ENCODE results near the gene MDM2.

Gene MDM2

GRCh38 chr12:68893201-68893600, 85.2 kb downstream of the MDM2 start:
- no peak for TF ChIP-seq CTCF (IDR thresholded peaks at IDR 0.05; ENCODE audit: control insufficient read depth, extremely low read depth, insufficient read depth)
- no peak for DNase-seq (ENCODE audit: low read depth)
- no peak overlapping the region for H3K4me3 ChIP-seq (ENCODE audit: low read depth, low read length)

- no peak overlapping the region for H3K4me3 ChIP-seq (ENCODE audit: low read depth, low read length)
- no peak for TF ChIP-seq CTCF (IDR thresholded peaks at IDR 0.05; ENCODE audit: control insufficient read depth, extremely low read depth, insufficient read depth)
- no peak for DNase-seq (ENCODE audit: low read depth)
Measured at GRCh38 chr12:68893741-68894140, 85.8 kb downstream of the MDM2 start.

GRCh38 chr12:68894276-68894855, 86.4 kb downstream of the MDM2 start:
- TF ChIP-seq CTCF (IDR thresholded peaks at IDR 0.05; ENCODE audit: control insufficient read depth, extremely low read depth, insufficient read depth) = no peak

GRCh38 chr12:68896881-68897540, 89.0 kb downstream of the MDM2 start:
- TF ChIP-seq CTCF (IDR thresholded peaks at IDR 0.05; ENCODE audit: control insufficient read depth, extremely low read depth, insufficient read depth) = no peak
- DNase-seq (ENCODE audit: low read depth) = no peak
- no peak overlapping the region for H3K4me3 ChIP-seq (ENCODE audit: low read depth, low read length)

More at GRCh38 chr12:68894276-68894855, 86.4 kb downstream of the MDM2 start:
- DNase-seq (ENCODE audit: low read depth) = no peak
- H3K4me3 ChIP-seq (ENCODE audit: low read depth, low read length) = no peak overlapping the region

- DNase-seq (ENCODE audit: low read depth) = peak; percentile 40
- H3K4me3 ChIP-seq (ENCODE audit: low read depth, low read length) = no peak overlapping the region
- peak; percentile 83 for TF ChIP-seq CTCF (IDR thresholded peaks at IDR 0.05; ENCODE audit: control insufficient read depth, extremely low read depth, insufficient read depth)
Measured at GRCh38 chr12:68899251-68899771, 91.3 kb downstream of the MDM2 start.

- no peak for TF ChIP-seq CTCF (IDR thresholded peaks at IDR 0.05; ENCODE audit: control insufficient read depth, extremely low read depth, insufficient read depth)
Measured at GRCh38 chr12:68900241-68900640, 92.3 kb downstream of the MDM2 start.

More at GRCh38 chr12:68900241-68900640, 92.3 kb downstream of the MDM2 start:
- no peak overlapping the region for H3K4me3 ChIP-seq (ENCODE audit: low read depth, low read length)
- no peak for DNase-seq (ENCODE audit: low read depth)

All from LNCaP clone FGC (cell line).